Fibroblast of lung (primary cell): ENCODE results near the gene CHST12.

ENCODE experiments used
- CTCF ChIP-seq, 2 donors: IDR thresholded peaks in 1 of 2; conservative IDR thresholded peaks in 1 of 2; 1 replicate in 1 of 2; 2 replicates in 1 of 2; pipeline ENCODE4 v1.5.1; 2011 to 2012; ENCODE audit warnings: low read length in 2 of 2, control low read depth in 1 of 2, inconsistent platforms in 1 of 2, low read depth in 1 of 2, mild to moderate bottlenecking in 1 of 2
- EZH2 ChIP-seq: IDR thresholded peaks from 2 replicates; pipeline ENCODE4 v1.5.1; 2012; ENCODE audit warnings: low read length, control low read depth, mild to moderate bottlenecking; ENCODE audit errors: missing control alignments

- no peak for TF ChIP-seq EZH2
- no peak for TF ChIP-seq CTCF (conservative IDR thresholded peaks at IDR 0.05 in 1 of 2, IDR thresholded peaks at IDR 0.05 in 1 of 2; ENCODE audit: low read depth in 1 of 2, low read length in 2 of 2)
Measured at GRCh38 chr7:2405601-2406345, 2.4 kb downstream of the CHST12 start.
